Measurements from ENCODE around the gene NTMT1. TPM values are rescaled to one million over a fixed set of nuclear protein-coding genes. Genes with fewer than 3 reads are reported as not detected.
A peak's percentile ranks its signal among the peaks of the same experiment; 100 is the strongest.
"Not testable (repeated sequence)": the region's sequence is repeated elsewhere in the genome, so short reads cannot be mapped to it uniquely, and the experiment has no call there.

Gene NTMT1
- total RNA-seq, 1 donor from 2014 or later = 55.1 TPM

- Mint-ChIP-seq H3K4me3 (ENCODE audit: unreplicated experiment) (no peak overlapping the region), H3K4me1 (ENCODE audit: low read depth, unreplicated experiment) (peaks cover 5% of the 10 kb centered on the region), H3K27ac (ENCODE audit: unreplicated experiment) (no peak overlapping the region), H3K36me3 (ENCODE audit: low read depth, unreplicated experiment) (no peaks in the 10 kb centered on the region), H3K27me3 (ENCODE audit: low read depth, unreplicated experiment) (peaks cover 18% of the 10 kb centered on the region), H3K9me3 (ENCODE audit: unreplicated experiment) (no peaks in the 10 kb centered on the region)
- no peaks in the 10 kb centered on the region for H4K20me1 ChIP-seq (ENCODE audit: insufficient read depth, low read length)
- DNase-seq (ENCODE audit: low read depth) = no peak
- no peak for TF ChIP-seq EZH2 (IDR thresholded peaks at IDR 0.05; ENCODE audit: insufficient read depth, low read length)
- TF ChIP-seq CTCF (IDR thresholded peaks at IDR 0.05; ENCODE audit: insufficient read depth, low read depth, low read length) = no peak
- FAIRE-seq = no peak
- no peak overlapping the region for H3K4me2 ChIP-seq (ENCODE audit: low read length)
- no peak overlapping the region for H2AFZ ChIP-seq (ENCODE audit: low read depth, low read length)
- no peaks in the 10 kb centered on the region for H3K9me3 ChIP-seq (ENCODE audit: insufficient read depth, low read depth, low read length)
- no peaks in the 10 kb centered on the region for H3K27me3 ChIP-seq (ENCODE audit: insufficient read depth, low read length)
- H3K36me3 ChIP-seq (ENCODE audit: insufficient read depth, low read length) = no peaks in the 10 kb centered on the region
- H3K4me1 ChIP-seq (ENCODE audit: insufficient read depth, low read length) = no peaks in the 10 kb centered on the region
- no peak overlapping the region for H3K9ac ChIP-seq (ENCODE audit: low read length)
- H3K27ac ChIP-seq (ENCODE audit: low read depth, low read length) = no peak overlapping the region
- no peak overlapping the region for H3K4me3 ChIP-seq (ENCODE audit: insufficient read depth, low read depth, low read length)
- no peaks in the 10 kb centered on the region for H3K79me2 ChIP-seq (ENCODE audit: insufficient read depth, low read length)
These were observed 38.3 kb upstream of the NTMT1 start for GRCh38 chr9:129587487-129588262.

GRCh38 chr9:129590466-129590865 lies 35.5 kb upstream of the NTMT1 start:
- Mint-ChIP-seq H3K27me3 (ENCODE audit: low read depth, unreplicated experiment) (peaks cover 27% of the 10 kb centered on the region), H3K27ac (ENCODE audit: unreplicated experiment) (no peak overlapping the region), H3K4me3 (ENCODE audit: unreplicated experiment) (peak overlapping the region; percentile 28), H3K36me3 (ENCODE audit: low read depth, unreplicated experiment) (no peaks in the 10 kb centered on the region), H3K9me3 (ENCODE audit: unreplicated experiment) (no peaks in the 10 kb centered on the region), H3K4me1 (ENCODE audit: low read depth, unreplicated experiment) (peaks cover 6% of the 10 kb centered on the region)
- Histone ChIP-seq H3K4me1 (ENCODE audit: insufficient read depth, low read length) (no peaks in the 10 kb centered on the region), H3K27me3 (ENCODE audit: insufficient read depth, low read length) (no peaks in the 10 kb centered on the region), H3K9ac (ENCODE audit: low read length) (no peak overlapping the region), H3K9me3 (ENCODE audit: insufficient read depth, low read depth, low read length) (no peaks in the 10 kb centered on the region), H3K36me3 (ENCODE audit: insufficient read depth, low read length) (no peaks in the 10 kb centered on the region), H4K20me1 (ENCODE audit: insufficient read depth, low read length) (no peaks in the 10 kb centered on the region), H3K4me2 (ENCODE audit: low read length) (no peak overlapping the region), H2AFZ (ENCODE audit: low read depth, low read length) (no peak overlapping the region), H3K27ac (ENCODE audit: low read depth, low read length) (no peak overlapping the region), H3K4me3 (ENCODE audit: insufficient read depth, low read depth, low read length) (no peak overlapping the region), H3K79me2 (ENCODE audit: insufficient read depth, low read length) (no peaks in the 10 kb centered on the region)
- DNase-seq (ENCODE audit: low read depth) (no peak), FAIRE-seq (no peak)
- TF ChIP-seq CTCF (IDR thresholded peaks at IDR 0.05; ENCODE audit: insufficient read depth, low read depth, low read length) = no peak
- TF ChIP-seq EZH2 (IDR thresholded peaks at IDR 0.05; ENCODE audit: insufficient read depth, low read length) = no peak

- Mint-ChIP-seq H3K9me3 (ENCODE audit: unreplicated experiment) (no peaks in the 10 kb centered on the region), H3K4me1 (ENCODE audit: low read depth, unreplicated experiment) (peaks cover 9% of the 10 kb centered on the region), H3K4me3 (ENCODE audit: unreplicated experiment) (peak overlapping the region; percentile 12), H3K27ac (ENCODE audit: unreplicated experiment) (no peak overlapping the region), H3K27me3 (ENCODE audit: low read depth, unreplicated experiment) (peaks cover 27% of the 10 kb centered on the region), H3K36me3 (ENCODE audit: low read depth, unreplicated experiment) (no peaks in the 10 kb centered on the region)
- Histone ChIP-seq H3K27ac (ENCODE audit: low read depth, low read length) (no peak overlapping the region), H3K9me3 (ENCODE audit: insufficient read depth, low read depth, low read length) (no peaks in the 10 kb centered on the region), H3K36me3 (ENCODE audit: insufficient read depth, low read length) (no peaks in the 10 kb centered on the region), H3K79me2 (ENCODE audit: insufficient read depth, low read length) (no peaks in the 10 kb centered on the region), H3K4me2 (ENCODE audit: low read length) (no peak overlapping the region), H3K9ac (ENCODE audit: low read length) (no peak overlapping the region), H4K20me1 (ENCODE audit: insufficient read depth, low read length) (no peaks in the 10 kb centered on the region), H3K4me1 (ENCODE audit: insufficient read depth, low read length) (peaks cover 8% of the 10 kb centered on the region), H2AFZ (ENCODE audit: low read depth, low read length) (no peak overlapping the region), H3K27me3 (ENCODE audit: insufficient read depth, low read length) (no peaks in the 10 kb centered on the region), H3K4me3 (ENCODE audit: insufficient read depth, low read depth, low read length) (no peak overlapping the region)
- TF ChIP-seq CTCF (IDR thresholded peaks at IDR 0.05; ENCODE audit: insufficient read depth, low read depth, low read length) (no peak), EZH2 (IDR thresholded peaks at IDR 0.05; ENCODE audit: insufficient read depth, low read length) (no peak)
- DNase-seq (ENCODE audit: low read depth) = no peak
- FAIRE-seq = no peak
These were observed 34.0 kb upstream of the NTMT1 start for GRCh38 chr9:129591916-129592315.

GRCh38 chr9:129592790-129593189 lies 33.2 kb upstream of the NTMT1 start:
- not testable (repeated sequence) for H3K27ac Mint-ChIP-seq (ENCODE audit: unreplicated experiment); H3K4me2 ChIP-seq (ENCODE audit: low read length); H2AFZ ChIP-seq (ENCODE audit: low read depth, low read length); FAIRE-seq; H4K20me1 ChIP-seq (ENCODE audit: insufficient read depth, low read length); H3K27me3 ChIP-seq (ENCODE audit: insufficient read depth, low read length); H3K36me3 ChIP-seq (ENCODE audit: insufficient read depth, low read length); H3K4me3 Mint-ChIP-seq (ENCODE audit: unreplicated experiment); H3K9me3 ChIP-seq (ENCODE audit: insufficient read depth, low read depth, low read length); DNase-seq (ENCODE audit: low read depth); H3K4me1 Mint-ChIP-seq (ENCODE audit: low read depth, unreplicated experiment); H3K27ac ChIP-seq (ENCODE audit: low read depth, low read length); H3K9ac ChIP-seq (ENCODE audit: low read length); H3K4me3 ChIP-seq (ENCODE audit: insufficient read depth, low read depth, low read length); H3K9me3 Mint-ChIP-seq (ENCODE audit: unreplicated experiment); H3K36me3 Mint-ChIP-seq (ENCODE audit: low read depth, unreplicated experiment); H3K79me2 ChIP-seq (ENCODE audit: insufficient read depth, low read length)
- H3K4me1 ChIP-seq (ENCODE audit: insufficient read depth, low read length) = peaks cover 14% of the 10 kb centered on the region
- peaks cover 27% of the 10 kb centered on the region for H3K27me3 Mint-ChIP-seq (ENCODE audit: low read depth, unreplicated experiment)
